Keratinocyte (primary cell): ENCODE data around the gene UBXN6. TPM values are rescaled to one million over a fixed set of nuclear protein-coding genes. Genes with fewer than 3 reads are reported as not detected.

Experiments
- DNase-seq: peaks from one replicate; pipeline ENCODE4 v3.0.0-alpha.2; 2011; ENCODE audit warnings: low read depth, missing footprints, low spot score
- FAIRE-seq: peaks from 2 replicates; lab custom pipeline; 2011; peaks lifted over from hg19 to GRCh38; lab: Jason Lieb, UNC
- H2AFZ ChIP-seq: 2 replicates; pipeline ENCODE4 v1.6.0; 2012; ENCODE audit warnings: low read length, control low read depth, inconsistent platforms; ENCODE audit not compliant: control insufficient read depth
- H3K27ac ChIP-seq: 2 replicates; pipeline ENCODE4 v1.5.1; 2011; ENCODE audit warnings: low read length; ENCODE audit not compliant: control insufficient read depth, insufficient read depth
- H3K27me3 ChIP-seq: 3 replicates; pipeline ENCODE4 v1.6.0; 2011; ENCODE audit warnings: low read length; ENCODE audit not compliant: control insufficient read depth, insufficient read depth; ENCODE audit errors: extremely low read depth
- H3K36me3 ChIP-seq, 2 experiments: 2 replicates in 1 of 2; 3 replicates in 1 of 2; pipeline ENCODE4 v1.5.1; 2011; ENCODE audit warnings: low read length in 2 of 2, mild to moderate bottlenecking in 1 of 2; ENCODE audit not compliant: control insufficient read depth in 2 of 2, insufficient read depth in 2 of 2; ENCODE audit errors: extremely low read depth in 1 of 2
- H3K4me1 ChIP-seq: 3 replicates; pipeline ENCODE4 v1.5.1; 2011; ENCODE audit warnings: low read length; ENCODE audit not compliant: control insufficient read depth, insufficient read depth; ENCODE audit errors: extremely low read depth
- H3K4me2 ChIP-seq: 3 replicates; pipeline ENCODE4 v1.6.0; 2011; ENCODE audit warnings: low read depth, low read length; ENCODE audit not compliant: control insufficient read depth, insufficient read depth; ENCODE audit errors: extremely low read depth
- H3K4me3 ChIP-seq, 3 experiments: fragments of 200-600 bp in 1 of 3; sonication (generic) in 1 of 3; 2 replicates in 2 of 3; 3 replicates in 1 of 3; pipeline ENCODE4 v1.5.1; 2011 to 2016; ENCODE audit warnings: low read length in 3 of 3, mild to moderate bottlenecking in 3 of 3, control low read depth in 2 of 3, inconsistent platforms in 1 of 3, low read depth in 1 of 3, mixed read lengths in 1 of 3, mixed run types in 1 of 3, moderate library complexity in 1 of 3; ENCODE audit not compliant: control insufficient read depth in 2 of 3, insufficient read depth in 2 of 3; ENCODE audit errors: extremely low read depth in 1 of 3
- H3K79me2 ChIP-seq: 2 replicates; pipeline ENCODE4 v1.6.0; 2012; ENCODE audit warnings: low read length; ENCODE audit not compliant: control insufficient read depth, insufficient read depth
- H3K9ac ChIP-seq: 3 replicates; pipeline ENCODE4 v1.6.0; 2011; ENCODE audit warnings: low read length; ENCODE audit not compliant: control insufficient read depth, insufficient read depth; ENCODE audit errors: extremely low read depth
- H3K9me1 ChIP-seq: 3 replicates; pipeline ENCODE4 v1.6.0; 2011; ENCODE audit warnings: low read length; ENCODE audit not compliant: control insufficient read depth, insufficient read depth; ENCODE audit errors: extremely low read depth
- H3K9me3 ChIP-seq: 2 replicates; pipeline ENCODE4 v1.5.1; 2012; ENCODE audit warnings: low read depth, low read length; ENCODE audit not compliant: control insufficient read depth
- H4K20me1 ChIP-seq: 3 replicates; pipeline ENCODE4 v1.6.0; 2011; ENCODE audit warnings: low read length; ENCODE audit not compliant: control insufficient read depth, insufficient read depth; ENCODE audit errors: extremely low read depth
- EZH2 ChIP-seq: IDR thresholded peaks from one replicate; pipeline ENCODE4 v1.6.1; 2012; ENCODE audit warnings: inconsistent platforms, mild to moderate bottlenecking, low read length, moderate library complexity
- dilution Hi-C: fragments of 300-500 bp; cut with MboI; formaldehyde crosslinking; loops from one replicate; pipeline ENCODE4 v1.7.0; 2020; ENCODE audit warnings: low sequenced_read_pairs; ENCODE audit not compliant: extremely low pct_ligation_motif_present
- polyA plus RNA-seq, 5 experiments: library from polyadenylated mRNA; depleted of rRNA in 3 of 5; stranded (reverse) in 3 of 5; stranded (forward) in 1 of 5; unstranded in 1 of 5; fragments of >200 nt; gene quantifications; 1 replicate in 1 of 5; 2 replicates in 3 of 5; 3 replicates in 1 of 5; pipeline versions ENCODE4 v1.2.1 to v1.2.3, GENCODE V29; 2011 to 2012; ENCODE audit warnings: missing spikeins in 2 of 5, low read depth in 1 of 5, low replicate concordance in 1 of 5
- TF ChIP-seq, protein P1 (sequence below), 3 experiments: IDR thresholded peaks in 1 of 3; conservative IDR thresholded peaks in 1 of 3; optimal IDR thresholded peaks in 1 of 3; 2 replicates in 2 of 3; 3 replicates in 1 of 3; pipeline versions ENCODE3 to v1.5.1; 2011; ENCODE audit warnings: low read length in 3 of 3, mild to moderate bottlenecking in 3 of 3, moderate library complexity in 2 of 3, control low read depth in 1 of 3, inconsistent platforms in 1 of 3; ENCODE audit not compliant: insufficient read depth in 2 of 3; ENCODE audit errors: extremely low read depth in 1 of 3

The UBXN6 gene
- polyA plus RNA-seq, 1 donor (not counting 4 experiments of a cell fraction or from before 2014, with no cell fraction given): 36.4 TPM

DNA sequence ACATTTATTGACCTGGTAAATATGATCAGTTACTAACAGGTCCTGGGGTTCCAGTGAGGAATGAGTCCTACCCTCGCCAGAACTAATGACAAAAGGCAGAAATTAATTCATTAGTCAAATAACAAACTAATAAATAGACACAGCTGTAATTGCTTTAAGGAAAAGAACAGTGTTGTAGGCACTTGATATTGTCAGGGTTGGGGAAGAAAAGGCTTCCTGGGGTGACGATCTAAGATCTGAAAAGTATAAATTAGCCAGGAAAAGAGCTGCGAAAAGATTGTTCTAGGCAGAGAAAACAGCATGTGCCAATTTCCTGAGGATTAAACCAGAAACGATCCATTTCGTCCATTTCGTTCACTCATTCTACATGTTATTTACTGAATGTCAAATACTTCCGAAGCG lies 55.8 kb downstream of the UBXN6 start:
- no peaks in the 10 kb centered on the region for H3K9me3 ChIP-seq
- peak overlapping the region; percentile 98 for H3K4me2 ChIP-seq
- no peaks in the 10 kb centered on the region for H3K9me1 ChIP-seq
- peaks cover 0 to 10% of the 10 kb centered on the region in 2 experiments for H3K36me3 ChIP-seq
- dilution Hi-C loops: no loop called here
- no peaks in the 10 kb centered on the region for H3K27me3 ChIP-seq
- FAIRE-seq: no peak
- H3K4me1 ChIP-seq: peaks cover 15% of the 10 kb centered on the region
- peak overlapping the region; percentile 82 for H3K9ac ChIP-seq
- peaks cover 71% of the 10 kb centered on the region for H3K79me2 ChIP-seq
- DNase-seq: no peak
- H3K4me3 ChIP-seq: peak overlapping the region; percentile 27 to 78 (median 62)
- peak overlapping the region; percentile 63 for H2AFZ ChIP-seq
- H3K27ac ChIP-seq: peak overlapping the region; percentile 86
- H4K20me1 ChIP-seq: no peaks in the 10 kb centered on the region
- TF ChIP-seq, protein P1, sequence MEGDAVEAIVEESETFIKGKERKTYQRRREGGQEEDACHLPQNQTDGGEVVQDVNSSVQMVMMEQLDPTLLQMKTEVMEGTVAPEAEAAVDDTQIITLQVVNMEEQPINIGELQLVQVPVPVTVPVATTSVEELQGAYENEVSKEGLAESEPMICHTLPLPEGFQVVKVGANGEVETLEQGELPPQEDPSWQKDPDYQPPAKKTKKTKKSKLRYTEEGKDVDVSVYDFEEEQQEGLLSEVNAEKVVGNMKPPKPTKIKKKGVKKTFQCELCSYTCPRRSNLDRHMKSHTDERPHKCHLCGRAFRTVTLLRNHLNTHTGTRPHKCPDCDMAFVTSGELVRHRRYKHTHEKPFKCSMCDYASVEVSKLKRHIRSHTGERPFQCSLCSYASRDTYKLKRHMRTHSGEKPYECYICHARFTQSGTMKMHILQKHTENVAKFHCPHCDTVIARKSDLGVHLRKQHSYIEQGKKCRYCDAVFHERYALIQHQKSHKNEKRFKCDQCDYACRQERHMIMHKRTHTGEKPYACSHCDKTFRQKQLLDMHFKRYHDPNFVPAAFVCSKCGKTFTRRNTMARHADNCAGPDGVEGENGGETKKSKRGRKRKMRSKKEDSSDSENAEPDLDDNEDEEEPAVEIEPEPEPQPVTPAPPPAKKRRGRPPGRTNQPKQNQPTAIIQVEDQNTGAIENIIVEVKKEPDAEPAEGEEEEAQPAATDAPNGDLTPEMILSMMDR (optimal IDR thresholded peaks at IDR 0.05 in 1 of 3, IDR thresholded peaks at IDR 0.05 in 1 of 3, conservative IDR thresholded peaks at IDR 0.05 in 1 of 3; ENCODE audit: extremely low read depth in 1 of 3, insufficient read depth in 2 of 3, low read length in 3 of 3): no peak
- TF ChIP-seq EZH2: no peak

DNA sequence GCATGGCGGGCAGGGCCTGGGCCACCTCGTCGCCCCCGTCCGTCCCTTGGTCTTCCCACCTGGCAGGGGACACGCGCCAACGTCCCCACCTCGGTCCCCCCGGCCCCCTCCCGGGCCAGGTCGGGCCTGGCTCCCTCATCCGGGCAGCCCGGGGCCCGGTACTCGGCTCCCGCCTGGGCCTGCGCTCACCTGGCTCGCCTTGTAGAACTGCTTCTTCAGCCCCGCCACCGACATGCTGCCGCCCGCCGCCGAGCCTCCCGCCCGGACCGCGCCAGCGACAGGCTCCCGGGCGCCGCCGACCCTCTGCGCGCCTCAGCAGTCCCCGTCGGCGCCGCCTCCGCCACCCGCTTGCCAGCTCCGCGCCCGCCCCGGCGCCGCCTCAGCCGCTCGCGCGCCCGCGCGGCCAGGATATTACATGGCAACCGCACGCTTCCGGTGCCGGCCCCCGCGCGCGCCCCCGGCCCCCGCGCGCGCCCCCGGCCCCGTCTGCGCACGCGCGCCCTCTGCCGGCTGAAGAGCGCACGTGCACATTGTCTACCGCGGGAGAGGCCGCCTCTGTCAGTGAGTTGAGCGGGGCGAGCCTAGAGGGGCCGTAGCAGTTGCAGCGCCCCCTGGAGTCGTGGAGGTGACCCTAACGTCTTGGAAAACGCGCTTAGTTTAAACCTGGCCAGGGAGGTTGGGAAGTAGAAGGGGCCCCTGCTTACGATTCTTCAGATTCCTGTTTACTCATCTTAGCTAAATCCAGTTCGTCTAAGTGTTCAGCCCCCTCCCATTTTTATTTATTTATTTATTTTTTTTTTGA lies 57.3 kb downstream of the UBXN6 start, which contains the start of gene SH3GL1:
TSS of gene SH3GL1 (minus strand) at position 413 of the 802 bp plus-strand sequence. CDS start at position 234, 179 bp downstream.
- Histone ChIP-seq H3K27me3 (no peaks in the 10 kb centered on the region), H3K9me3 (no peaks in the 10 kb centered on the region), H3K9me1 (no peaks in the 10 kb centered on the region), H3K4me2 (peak within 1 kb of the TSS; percentile 92), H3K9ac (peak within 1 kb of the TSS; percentile 89), H3K36me3 (peaks cover 0 to 18% of the 10 kb centered on the region in 2 experiments), H3K4me1 (peaks cover 15% of the 10 kb centered on the region), H2AFZ (peak within 1 kb of the TSS; percentile 16), H3K79me2 (peaks cover 75% of the 10 kb centered on the region), H3K4me3 (peak within 1 kb of the TSS; percentile 68 to 100 (median 98)), H4K20me1 (no peaks in the 10 kb centered on the region), H3K27ac (peak within 1 kb of the TSS; percentile 91)
- DNase-seq: no peak
- dilution Hi-C loops: no loop called here
- no peak for FAIRE-seq
- no peak for TF ChIP-seq EZH2
- TF ChIP-seq, protein P1 (optimal IDR thresholded peaks at IDR 0.05 in 1 of 3, IDR thresholded peaks at IDR 0.05 in 1 of 3, conservative IDR thresholded peaks at IDR 0.05 in 1 of 3; ENCODE audit: extremely low read depth in 1 of 3, insufficient read depth in 2 of 3, low read length in 3 of 3): peak; percentile 91 to 99 (median 96)
